ENCODE measurements around the gene SRP68.
"Not testable (repeated sequence)": the region's sequence is repeated elsewhere in the genome, so short reads cannot be mapped to it uniquely, and the experiment has no call there.

Gene SRP68

DNA sequence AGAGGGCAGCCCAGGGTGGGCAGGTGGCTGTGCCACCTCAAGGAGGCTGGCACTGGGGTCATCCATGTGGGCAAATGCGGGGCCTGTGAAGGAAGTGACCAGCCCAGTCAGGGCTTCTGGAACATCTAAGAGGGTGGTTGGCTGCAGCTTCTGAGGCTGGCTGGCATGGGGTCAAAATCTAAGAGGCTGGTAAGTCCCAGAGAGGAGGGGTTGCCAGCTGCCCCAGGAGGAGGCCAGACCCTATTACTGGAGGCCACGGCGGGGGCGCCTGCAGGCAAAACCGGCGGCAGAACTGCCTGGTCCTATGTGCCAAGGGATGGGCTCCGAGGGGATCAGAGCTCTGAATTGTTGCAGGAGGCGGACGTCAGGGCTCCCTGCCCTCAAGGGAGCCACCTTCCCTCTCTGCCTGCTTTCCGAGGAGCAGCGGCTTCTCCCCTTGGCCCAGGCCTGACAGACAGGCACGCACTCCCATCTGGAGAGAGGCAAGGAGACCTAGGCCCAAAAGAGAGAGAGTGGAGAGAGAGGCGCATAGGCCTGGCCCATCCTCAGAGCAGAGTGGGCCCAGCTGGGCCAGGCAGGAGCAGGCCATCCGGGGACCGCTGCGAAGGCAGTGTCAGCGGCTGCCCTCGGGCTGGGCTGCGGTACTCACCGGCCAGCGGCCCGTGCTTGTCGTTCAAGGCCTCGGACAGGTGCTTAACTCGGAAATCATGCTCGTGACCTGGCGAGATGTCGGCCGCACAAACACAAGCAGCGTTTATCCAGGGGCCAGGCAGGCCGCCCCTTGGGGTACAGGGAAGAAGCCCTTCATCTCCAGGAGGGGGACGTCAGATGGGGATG is 17.6 kb upstream of the SRP68 start:
- DNase-seq = no peak

DNA sequence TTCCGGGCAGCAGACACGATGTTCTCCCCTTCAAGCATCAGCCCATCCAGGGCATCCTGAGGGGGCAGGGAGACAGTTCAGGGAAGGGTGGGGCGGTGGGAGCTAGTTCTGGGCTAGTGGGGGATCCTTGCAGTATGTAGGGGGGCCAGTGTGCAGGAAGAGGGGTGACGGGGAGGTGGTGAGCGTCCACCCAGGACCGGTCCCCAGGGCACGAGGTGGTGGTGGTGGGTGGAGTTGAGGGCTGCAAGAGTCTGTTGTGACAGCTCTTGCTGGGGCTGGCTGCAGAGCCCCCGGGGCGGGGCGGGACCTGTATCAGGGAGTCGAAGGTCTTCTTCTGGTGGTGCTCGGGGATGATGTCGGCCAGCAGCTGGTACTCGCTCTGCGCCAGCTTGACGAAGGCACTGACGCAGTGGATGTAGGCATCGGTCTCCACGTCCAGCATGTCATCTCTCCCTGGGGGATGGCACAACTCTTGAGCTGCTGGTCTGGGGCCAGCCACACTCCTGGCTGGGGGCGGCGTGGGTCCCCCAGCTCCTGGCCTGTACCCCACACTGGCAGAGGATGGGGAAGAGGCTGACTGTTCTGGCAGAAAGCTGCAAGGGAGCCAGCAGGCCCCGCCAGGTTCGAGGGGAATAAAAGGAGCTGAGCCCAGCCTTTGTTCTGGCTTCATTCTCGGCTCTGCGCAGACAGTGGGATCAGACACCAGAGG is 16.7 kb upstream of the SRP68 start:
- no peak for DNase-seq

DNA sequence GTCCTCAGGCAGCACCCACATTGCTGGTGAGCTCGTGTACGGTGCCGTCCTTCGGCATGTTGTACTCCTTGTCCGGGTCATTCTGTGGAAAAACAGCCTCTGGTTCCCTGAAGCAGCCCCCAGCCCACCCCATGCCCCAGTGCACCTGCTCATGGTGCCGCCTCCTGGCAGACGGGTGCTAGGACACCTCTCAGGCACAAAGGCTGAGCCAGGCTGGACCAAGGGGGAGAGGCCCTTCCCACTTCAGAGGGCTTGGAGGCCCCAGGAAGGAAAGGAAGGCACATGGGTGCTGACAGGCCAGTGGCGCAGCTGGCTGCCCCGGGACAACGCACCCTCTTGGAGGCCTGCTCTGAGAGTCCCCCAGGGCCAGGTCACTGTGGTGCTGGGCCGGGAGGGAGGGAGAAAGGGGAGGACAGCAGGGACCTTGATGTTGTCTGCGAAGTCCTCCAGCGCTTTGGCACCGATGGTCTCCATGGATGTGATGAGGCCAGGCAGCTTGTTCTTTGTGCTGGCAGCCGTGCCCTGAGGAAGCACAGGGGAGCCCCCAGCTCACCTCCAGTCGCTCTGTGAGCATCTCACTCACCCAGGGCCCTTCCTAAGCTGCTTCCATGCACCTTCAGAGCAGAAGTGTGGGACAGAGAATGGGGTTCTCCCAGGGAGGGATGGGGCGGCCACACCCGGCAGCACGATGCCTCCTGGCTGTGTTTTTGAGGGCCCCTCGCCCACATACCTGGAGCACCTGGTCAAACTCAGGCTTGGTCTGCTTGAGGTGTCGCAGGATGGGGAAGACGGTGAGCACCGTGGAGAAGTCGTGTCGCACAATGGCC is 15.9 kb upstream of the SRP68 start:
- no peak for DNase-seq

DNA sequence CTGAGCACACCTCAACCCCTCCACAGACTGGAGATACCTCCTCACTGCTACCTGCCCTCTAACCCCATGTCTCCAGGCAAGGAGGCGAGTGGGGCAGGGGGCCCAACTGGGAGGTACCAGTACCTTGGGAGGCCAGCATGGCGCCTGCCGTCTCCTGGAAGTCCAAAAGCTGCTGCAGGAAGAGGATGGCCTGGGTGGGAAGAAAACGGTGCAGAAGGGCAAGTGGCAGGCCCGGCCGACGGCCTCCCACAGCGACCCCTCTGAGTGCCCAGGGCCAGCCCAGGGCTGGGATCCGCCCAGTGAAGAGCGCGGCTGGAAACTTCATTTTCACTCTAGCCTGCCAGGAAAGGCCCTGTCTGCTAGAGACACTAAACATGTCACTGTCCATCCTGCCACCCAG is 15.2 kb upstream of the SRP68 start:
- DNase-seq = no peak

DNA sequence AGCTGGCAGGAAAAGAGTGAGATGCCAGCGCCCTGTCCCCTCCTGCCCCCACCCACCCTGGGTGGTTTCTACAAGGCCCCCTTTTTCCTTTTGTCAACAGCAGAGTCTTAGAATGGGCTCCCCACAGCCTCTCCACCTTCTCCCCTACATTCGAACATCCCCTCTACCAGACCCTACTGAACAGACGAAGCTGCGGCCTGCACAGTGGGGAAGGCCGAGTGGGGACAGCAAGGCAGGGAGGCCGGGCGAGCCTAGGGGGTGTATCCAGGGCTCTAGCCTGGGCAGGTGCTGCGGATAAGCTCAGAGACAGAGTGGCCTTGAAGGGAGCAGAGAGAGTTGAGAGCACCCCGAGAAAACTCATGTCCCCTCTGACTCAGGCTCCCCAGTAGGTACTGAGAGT is 14.1 kb upstream of the SRP68 start:
- DNase-seq = no peak

DNA sequence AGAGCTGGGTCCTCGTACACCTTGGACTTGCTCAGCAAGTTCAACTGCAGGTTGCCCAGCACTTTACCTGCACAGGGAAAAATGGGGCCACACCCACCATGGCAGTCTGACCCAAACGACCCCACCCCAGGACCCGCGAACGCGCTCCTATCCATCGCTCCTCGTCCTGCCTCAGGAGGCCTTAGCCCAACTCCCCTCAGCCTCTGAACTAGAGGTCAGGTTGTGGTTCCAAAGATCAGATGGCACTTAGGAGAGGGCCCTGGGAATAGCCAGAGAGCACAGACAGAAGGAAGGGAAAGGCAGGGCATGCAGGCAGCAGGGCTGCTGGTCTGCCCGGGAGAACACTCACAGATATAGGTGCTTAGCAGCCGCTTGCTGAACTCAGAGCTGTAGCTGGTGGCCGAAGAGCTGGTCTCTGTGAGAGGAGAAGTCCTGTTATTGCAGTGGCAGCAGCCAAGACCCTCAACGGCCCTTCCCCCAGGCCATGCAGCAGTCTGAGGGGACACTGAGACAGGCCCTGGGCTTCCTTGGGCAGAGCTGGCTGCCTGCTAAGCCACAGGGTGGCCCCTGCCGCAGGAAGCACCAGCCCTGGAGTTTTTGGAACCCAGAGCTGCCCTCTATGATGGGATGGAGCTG is 13.5 kb upstream of the SRP68 start:
- no peak for DNase-seq

DNA sequence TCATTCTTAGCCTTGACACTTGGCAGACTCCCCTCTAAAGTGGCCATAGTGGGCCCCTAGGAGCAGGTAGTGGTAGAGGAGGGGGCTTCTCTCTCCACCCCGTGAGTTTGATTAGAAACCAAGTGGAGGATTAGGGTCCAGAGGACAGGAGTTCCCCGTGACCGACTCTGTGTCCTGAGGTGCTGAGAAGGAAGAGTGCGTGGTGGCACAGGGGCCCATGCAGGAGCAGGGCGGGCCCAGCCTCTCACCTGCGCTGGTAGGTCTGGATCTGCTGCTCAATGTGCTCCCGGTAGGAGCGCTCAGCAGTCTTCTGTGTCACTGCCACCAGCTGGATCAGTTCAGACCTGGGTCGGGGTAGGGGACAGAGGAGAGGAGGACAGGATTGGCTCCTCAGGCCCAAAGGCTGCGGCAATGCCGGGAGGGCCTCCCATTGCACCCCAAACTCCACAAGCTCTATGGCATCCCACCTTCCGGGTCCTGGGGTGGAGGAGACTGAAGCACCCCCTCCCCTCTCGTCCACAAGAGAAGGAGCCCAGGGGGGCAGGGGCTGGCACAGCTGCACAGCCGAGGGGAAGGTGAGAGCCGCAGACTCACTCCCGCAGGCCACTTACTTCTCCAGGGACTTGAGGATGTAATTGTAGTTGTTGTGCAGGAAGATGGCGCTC is 12.9 kb upstream of the SRP68 start:
- DNase-seq = no peak

DNA sequence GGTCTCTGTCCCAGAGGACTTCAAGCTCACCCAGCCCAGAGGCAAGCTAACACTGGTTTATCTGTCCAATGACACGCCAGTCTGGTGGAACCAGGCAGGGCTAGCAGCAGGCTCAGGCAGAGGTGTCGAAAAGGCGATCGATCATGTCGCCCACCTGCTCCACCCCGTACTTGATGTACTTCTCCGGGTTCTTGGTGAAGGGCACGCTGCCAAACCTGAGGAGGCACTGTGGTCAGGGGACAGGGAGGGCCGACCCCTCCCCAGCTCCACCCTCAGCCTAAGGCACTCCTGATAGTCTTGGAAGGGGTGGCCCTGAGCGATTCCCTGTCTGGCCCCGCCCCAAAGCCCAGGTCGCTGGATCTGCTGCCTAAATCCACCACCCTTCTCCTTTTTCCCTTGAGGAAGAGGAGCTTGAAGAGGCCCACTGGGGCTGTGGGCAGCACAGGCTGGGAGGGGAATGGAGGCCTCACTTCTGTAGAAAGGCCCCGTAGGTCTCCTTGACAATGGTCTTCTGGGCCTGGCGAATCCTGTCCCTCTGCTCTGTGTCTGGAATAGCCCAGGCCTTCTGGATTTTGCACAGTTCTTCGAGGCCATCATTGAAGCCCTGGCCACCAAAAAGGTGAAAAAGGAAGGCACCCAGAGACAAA is 11.3 kb upstream of the SRP68 start:
- no peak for DNase-seq

DNA sequence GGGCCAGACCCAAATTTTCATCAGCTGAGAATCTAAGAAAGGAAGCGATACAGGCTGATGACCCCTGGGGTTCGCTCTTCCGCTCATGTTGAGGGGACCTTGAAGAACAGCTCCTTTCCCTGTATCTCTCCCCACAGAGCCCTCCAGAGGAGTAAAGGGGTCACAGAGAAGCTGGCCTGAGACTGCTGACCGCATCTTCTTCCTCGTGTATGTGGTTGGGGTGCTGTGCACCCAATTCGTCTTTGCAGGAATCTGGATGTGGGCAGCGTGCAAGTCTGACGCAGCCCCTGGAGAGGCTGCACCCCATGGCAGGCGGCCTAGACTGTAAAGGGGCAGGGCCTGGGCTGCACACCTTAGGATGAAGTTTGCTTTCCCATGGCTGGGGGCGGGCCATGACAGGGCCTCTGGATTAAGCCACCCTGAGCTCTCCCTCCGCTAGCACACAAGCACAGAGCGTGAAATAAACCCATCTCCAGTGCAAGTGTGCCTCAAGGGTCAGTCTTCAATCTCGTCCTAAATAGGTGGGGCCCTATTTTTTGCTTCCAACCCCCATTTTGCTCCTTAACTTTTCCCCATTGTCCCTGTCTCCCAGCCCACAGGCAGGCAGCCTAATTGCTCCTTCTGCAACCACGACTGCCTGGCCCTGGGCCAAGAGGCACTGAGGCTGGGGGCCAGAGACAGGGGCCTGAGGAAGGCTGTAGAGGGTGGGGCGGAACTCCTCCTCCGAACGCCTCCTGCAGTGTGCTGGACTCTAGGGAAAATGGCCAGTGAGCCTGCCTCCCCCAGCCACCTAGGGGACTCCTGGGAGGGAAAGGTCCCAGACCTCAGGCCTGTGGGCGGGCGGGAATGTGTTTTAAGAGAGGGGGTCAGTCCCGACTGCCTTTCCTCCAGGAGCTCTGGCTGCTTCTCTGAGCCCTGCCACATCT is 10.3 kb upstream of the SRP68 start:
- DNase-seq = no peak

DNA sequence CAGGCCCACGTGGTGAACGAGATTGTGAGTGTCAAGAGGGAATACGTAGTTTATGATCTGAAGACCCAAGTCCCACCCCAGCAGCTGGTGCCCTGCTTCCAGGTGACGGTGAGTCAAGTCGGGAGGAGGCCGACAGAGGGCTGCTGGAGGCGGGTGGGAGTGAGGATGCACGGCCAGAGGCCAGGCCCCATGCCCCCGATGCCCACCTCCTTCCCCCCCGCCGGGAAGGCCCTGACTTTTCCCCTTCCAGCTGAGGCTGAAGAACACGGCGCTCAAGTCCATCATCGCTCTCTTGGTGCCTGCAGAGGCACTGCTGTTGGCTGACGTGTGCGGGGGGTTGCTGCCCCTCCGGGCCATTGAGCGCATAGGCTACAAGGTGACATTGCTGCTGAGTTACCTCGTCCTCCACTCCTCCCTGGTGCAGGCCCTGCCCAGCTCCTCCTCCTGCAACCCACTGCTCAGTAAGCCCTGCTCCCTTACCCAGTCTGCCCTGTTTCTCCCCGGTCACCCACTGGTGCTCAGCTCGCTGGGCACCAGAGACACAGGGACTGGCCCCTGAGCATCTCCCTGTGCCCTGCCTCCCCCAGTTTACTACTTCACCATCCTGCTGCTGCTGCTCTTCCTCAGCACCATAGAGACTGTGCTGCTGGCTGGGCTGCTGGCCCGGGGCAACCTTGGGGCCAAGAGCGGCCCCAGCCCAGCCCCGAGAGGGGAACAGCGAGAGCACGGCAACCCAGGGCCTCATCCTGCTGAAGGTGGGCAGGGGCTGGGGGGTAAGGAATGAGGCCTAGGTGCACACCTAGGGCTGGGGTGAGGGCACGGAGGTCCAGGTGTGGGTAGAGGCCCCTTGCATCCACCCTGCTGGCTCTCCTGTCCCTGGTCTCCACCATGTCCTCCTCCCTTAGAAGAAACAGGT is 9.2 kb upstream of the SRP68 start:
- DNase-seq = peak; percentile 24

DNA sequence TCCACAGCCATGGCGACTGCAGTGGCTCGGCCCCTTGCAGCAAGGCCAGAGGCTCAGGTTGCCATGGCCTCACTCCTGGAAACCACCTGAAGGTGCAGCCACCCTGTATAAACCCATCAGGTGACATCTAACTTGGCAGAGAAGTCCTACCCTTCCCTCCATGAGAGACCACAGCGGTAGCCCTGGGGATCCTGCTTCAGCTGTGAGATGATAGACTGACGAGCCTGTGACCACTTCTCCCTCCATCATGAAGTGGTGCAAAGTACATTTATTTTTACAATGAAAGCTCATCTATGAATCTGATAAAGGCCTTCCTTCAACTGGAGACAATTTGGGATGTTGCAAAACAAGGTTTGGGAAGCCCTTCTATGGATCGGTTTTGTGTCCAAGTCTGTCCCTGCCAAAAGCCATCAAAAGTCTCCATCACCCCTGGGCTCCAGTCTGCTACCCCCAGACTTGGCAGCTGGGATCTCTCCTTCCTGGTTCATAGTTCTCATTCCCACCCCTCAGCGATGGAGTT is 8.5 kb upstream of the SRP68 start:
- DNase-seq = no peak

DNA sequence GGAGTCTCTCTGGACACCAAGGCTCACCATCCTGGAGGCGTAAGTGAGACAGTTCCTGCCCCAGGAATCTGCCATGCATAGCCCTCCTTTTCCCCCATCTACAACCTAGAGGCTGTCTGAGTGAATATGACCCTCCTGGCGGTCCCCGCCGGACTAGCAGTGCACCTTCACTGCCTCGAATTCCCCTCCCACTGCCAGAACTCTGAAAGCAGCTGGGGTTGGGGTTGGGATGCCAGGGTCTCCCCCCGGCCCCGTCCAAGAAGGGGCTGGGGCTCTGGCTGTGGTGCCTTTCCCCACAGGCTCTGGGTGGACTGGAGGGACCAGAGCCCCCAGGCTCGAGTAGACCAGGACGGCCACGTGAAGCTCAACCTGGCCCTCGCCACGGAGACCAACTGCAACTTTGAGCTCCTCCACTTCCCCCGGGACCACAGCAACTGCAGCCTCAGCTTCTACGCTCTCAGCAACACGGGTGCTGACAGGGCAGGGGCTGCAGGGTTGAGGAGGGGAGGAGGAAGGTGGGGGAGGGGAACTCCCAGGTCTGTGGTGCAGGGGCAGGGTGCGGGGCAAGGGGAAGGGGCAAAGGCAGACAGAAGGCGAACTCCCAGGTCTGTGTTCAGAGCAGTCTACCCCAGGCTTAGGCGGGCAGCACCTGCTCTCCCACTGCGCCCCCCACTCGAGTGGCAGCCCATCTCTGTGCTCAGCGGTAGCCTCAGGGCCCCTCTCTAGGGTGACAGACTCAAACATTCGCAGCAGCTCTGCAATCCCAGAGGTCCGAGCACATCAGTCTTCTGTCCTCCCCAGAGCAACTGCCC is 7.8 kb upstream of the SRP68 start:
- DNase-seq = peak; percentile 65

DNA sequence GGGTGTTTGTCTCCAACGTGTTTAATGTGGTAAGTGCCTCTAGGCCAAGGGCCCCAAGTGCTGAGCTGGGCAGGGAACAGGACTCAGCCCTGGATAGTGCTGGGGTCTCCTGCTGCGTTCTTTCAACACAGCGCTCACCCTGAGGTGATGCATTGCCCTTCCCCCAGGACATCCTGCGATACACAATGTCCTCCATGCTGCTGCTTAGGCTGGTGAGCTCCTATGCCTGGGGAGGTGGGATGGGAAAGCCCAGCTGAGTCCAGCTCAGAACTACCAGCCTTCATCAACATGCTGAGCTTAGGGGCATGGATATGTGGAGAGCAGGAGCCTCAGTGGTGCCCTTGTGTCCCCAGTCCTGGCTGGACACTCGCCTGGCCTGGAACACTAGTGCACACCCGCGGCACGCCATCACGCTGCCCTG is 7.2 kb upstream of the SRP68 start:
- DNase-seq = peak; percentile 52

DNA sequence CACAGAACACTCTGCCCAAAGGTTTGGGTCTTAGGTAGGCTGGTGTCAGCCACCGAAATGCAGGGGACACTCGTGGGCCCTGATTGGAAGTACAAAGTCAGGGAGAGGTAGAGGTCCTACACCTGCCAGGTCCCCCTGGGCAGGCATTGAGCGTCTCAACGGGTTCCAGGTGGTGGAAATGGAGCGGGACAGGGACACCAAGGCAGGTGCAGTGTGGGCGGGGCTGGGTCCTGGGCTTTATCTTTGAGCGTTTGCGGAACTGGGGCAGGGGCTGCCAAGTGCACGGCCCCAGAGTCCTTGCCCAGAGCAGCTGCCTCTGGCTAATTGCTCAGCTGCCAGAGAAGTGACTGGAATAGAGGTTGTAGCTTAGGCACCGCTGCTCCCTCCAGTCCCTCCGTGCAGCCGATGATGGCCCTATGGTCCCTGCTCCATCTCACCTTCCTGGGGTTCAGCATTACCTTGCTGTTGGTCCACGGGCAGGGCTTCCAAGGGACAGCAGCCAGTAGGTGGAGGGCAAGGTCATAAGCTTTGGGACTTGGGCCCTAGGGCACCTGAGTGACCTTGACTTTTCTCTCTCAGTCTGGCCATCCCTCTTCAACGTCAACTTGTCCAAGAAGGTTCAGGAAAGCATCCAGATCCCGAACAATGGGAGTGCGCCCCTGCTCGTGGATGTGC is 6.7 kb upstream of the SRP68 start, which contains the start of gene ZACN:
ZACN (plus strand) TSS at position 323 of the 675 bp plus-strand sequence; CDS start at position 406, 83 bp downstream.
- peak; percentile 46 for DNase-seq

DNA sequence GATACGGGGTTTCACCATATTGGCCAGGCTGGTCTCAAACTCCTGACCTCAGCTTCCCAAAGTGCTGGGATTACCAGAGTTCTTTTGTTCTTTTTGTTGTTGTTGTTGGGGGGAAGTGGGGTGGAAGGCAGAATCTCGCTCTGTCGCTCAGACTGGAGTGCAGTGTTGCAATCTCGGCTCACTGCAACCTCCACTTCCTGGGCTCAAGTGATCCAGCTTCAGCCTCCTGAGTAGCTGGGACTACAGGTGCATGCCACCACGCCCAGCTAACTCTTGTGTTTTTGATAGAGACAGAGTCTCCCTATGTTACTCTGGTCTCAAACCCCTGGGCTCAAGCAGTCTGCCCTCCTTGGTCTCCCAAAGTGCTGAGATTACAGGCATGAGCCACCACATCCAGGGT is 6.1 kb upstream of the SRP68 start:
- not testable (repeated sequence) for DNase-seq

DNA sequence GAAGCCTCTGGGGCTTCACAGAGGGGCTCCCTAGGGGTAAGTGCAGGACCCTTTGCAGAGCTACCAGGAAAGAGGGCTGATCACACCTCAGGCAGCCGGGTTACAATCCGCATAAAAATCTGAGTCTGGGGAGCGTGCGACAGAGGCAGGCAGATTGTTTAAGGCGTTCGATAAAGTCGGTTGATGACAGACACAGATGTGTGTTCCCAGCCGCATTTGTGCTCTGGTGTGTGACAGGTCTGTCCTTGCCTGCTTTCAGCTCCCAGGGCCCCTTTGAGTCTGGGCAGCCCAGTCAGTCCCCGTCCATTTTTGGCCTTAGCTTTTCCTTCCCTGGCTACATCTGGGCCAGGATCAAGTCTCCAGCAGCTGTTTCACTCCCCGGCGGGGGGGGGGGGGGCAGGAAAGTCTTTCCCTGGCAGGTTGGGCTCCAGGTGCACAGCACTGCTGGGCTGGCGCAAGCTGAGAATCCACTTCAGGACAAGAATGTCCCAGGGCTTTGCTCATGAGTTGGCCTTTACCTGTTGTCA is 5.3 kb upstream of the SRP68 start:
- peak; percentile 81 for DNase-seq

Data from eye (tissue), 1 donor.